ENCODE data around the gene C13orf46.
A peak's percentile ranks its signal among the peaks of the same experiment; 100 is the strongest.

The C13orf46 gene

GRCh38 chr13:113945857-113946408, 27.9 kb downstream of the C13orf46 start:
- no peaks in the 10 kb centered on the region for H3K36me3 ChIP-seq (replicated peaks)
- in situ Hi-C loops (cut with HindIII; ENCODE audit: low pct_ligation_motif_present, low sequenced_read_pairs), result no loop called here
- H3K27me3 ChIP-seq (replicated peaks), result no peaks in the 10 kb centered on the region
- no peak overlapping the region for H3K27ac ChIP-seq
- H3K4me3 ChIP-seq (ENCODE audit: low read depth, low read length), result no peak overlapping the region
- no peak for TF ChIP-seq CTCF (IDR thresholded peaks at IDR 0.05; ENCODE audit: low read depth, low read length, missing control alignments)
- DNase-seq, result no peak

DNA sequence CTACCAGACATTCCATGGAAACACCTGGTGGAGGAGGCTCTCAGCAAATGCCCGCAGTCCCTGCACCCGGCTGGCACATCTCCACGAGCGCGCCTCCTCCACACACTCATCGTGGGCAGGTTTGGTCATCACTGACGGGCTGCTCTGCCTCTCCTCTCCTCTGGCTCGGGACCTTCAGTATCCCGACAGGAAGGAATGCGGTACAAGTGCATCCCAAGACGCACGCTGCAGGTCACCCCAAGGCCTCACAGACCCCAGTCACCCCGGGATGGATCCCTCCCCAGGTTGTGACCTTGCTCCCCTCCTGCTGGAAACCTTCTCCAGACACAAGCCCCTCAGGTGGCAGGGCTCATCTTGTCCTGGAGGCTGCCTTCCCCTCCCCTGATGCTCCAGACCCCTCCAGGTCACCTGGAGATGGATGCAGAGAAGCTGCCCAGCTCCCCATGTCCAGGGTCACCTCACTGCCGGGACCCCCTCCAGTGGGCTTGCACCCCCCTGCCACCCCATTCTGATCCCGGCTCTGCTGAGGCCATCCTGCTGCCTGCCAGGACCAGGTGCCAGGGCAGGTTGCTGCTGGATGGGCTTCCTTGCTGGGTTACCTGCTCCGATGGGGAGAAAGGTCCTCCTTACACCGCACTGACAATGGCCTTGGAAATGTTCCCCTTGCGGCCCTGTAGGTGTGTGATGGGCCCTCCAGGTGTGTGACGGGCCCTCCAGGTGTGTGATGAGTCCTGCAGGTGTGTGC, 29.9 kb downstream of the C13orf46 start:
- in situ Hi-C loops (cut with HindIII; ENCODE audit: low pct_ligation_motif_present, low sequenced_read_pairs), result no loop called here
- H3K27ac ChIP-seq, result no peak overlapping the region
- H3K36me3 ChIP-seq (replicated peaks), result no peaks in the 10 kb centered on the region
- no peaks in the 10 kb centered on the region for H3K27me3 ChIP-seq (replicated peaks)
- no peak for DNase-seq
- no peak overlapping the region for H3K4me3 ChIP-seq (ENCODE audit: low read depth, low read length)
- TF ChIP-seq CTCF (IDR thresholded peaks at IDR 0.05; ENCODE audit: low read depth, low read length, missing control alignments), result no peak

- Histone ChIP-seq H3K27ac (no peak overlapping the region), H3K36me3 (replicated peaks) (no peaks in the 10 kb centered on the region), H3K4me3 (ENCODE audit: low read depth, low read length) (no peak overlapping the region), H3K27me3 (replicated peaks) (no peaks in the 10 kb centered on the region)
- no peak for TF ChIP-seq CTCF (IDR thresholded peaks at IDR 0.05; ENCODE audit: low read depth, low read length, missing control alignments)
- in situ Hi-C loops (cut with HindIII; ENCODE audit: low pct_ligation_motif_present, low sequenced_read_pairs), result no loop called here
- no peak for DNase-seq
Measured at GRCh38 chr13:113942591-113943103, 31.2 kb downstream of the C13orf46 start.

- Histone ChIP-seq H3K27ac (no peak overlapping the region), H3K4me3 (ENCODE audit: low read depth, low read length) (no peak overlapping the region), H3K36me3 (replicated peaks) (no peaks in the 10 kb centered on the region), H3K27me3 (replicated peaks) (no peaks in the 10 kb centered on the region)
- in situ Hi-C loops (cut with HindIII; ENCODE audit: low pct_ligation_motif_present, low sequenced_read_pairs), result no loop called here
- no peak for TF ChIP-seq CTCF (IDR thresholded peaks at IDR 0.05; ENCODE audit: low read depth, low read length, missing control alignments)
- DNase-seq, result peak; percentile 14
Measured at GRCh38 chr13:113941571-113942191, 32.2 kb downstream of the C13orf46 start.

- no peaks in the 10 kb centered on the region for H3K36me3 ChIP-seq (replicated peaks)
- H3K27me3 ChIP-seq (replicated peaks), result no peaks in the 10 kb centered on the region
- DNase-seq, result no peak
- H3K27ac ChIP-seq, result no peak overlapping the region
- TF ChIP-seq CTCF (IDR thresholded peaks at IDR 0.05; ENCODE audit: low read depth, low read length, missing control alignments), result no peak
- in situ Hi-C loops (cut with HindIII; ENCODE audit: low pct_ligation_motif_present, low sequenced_read_pairs), result no loop called here
- no peak overlapping the region for H3K4me3 ChIP-seq (ENCODE audit: low read depth, low read length)
Measured at GRCh38 chr13:113939944-113940297, 34.0 kb downstream of the C13orf46 start.

Measured in brain microvascular endothelial cell (primary cell).